DND-41 (cell line): ENCODE results near the gene DNAH5.

Experiments
- ATAC-seq: fragments of 200-7000 bp; cut with Tn5 transposase; 3 replicates; pipeline ENCODE4 v1.9.1; 2021; ENCODE audit warnings: low read depth; ENCODE audit not compliant: insufficient read depth
- DNase-seq: peaks from one replicate; pipeline ENCODE4 v3.0.0-alpha.2; 2020
- H2AFZ ChIP-seq: 2 replicates; pipeline ENCODE4 v1.6.0; 2012; ENCODE audit warnings: low read depth, low read length
- H3K27ac ChIP-seq: 2 replicates; pipeline ENCODE4 v1.5.1; 2012; ENCODE audit warnings: low read length, inconsistent platforms
- H3K27me3 ChIP-seq: fragments of 200-600 bp; sonication (generic); 2 replicates; pipeline ENCODE4 v1.6.0; 2012; ENCODE audit warnings: low read length, mild to moderate bottlenecking, inconsistent platforms; ENCODE audit not compliant: insufficient read depth, poor library complexity
- H3K36me3 ChIP-seq: 2 replicates; pipeline ENCODE4 v1.5.1; 2012; ENCODE audit warnings: low read length, inconsistent platforms; ENCODE audit not compliant: insufficient read depth
- H3K4me1 ChIP-seq: 2 replicates; pipeline ENCODE4 v1.5.1; 2012; ENCODE audit warnings: mild to moderate bottlenecking, low read length; ENCODE audit not compliant: insufficient read depth
- H3K4me2 ChIP-seq: 2 replicates; pipeline ENCODE4 v1.6.0; 2012; ENCODE audit warnings: mild to moderate bottlenecking, moderate library complexity, low read length, inconsistent platforms; ENCODE audit not compliant: insufficient read depth
- H3K4me3 ChIP-seq, 2 experiments: fragments of 200-600 bp in 1 of 2; shearing (Covaris generic) in 1 of 2; 2 replicates each; pipeline ENCODE4 v1.5.1; 2012 to 2016; ENCODE audit warnings: inconsistent platforms in 2 of 2, low read length in 2 of 2, mild to moderate bottlenecking in 2 of 2, low read depth in 1 of 2, moderate library complexity in 1 of 2
- H3K79me2 ChIP-seq: 2 replicates; pipeline ENCODE4 v1.6.0; 2012; ENCODE audit warnings: low read length, inconsistent platforms; ENCODE audit not compliant: insufficient read depth
- H3K9ac ChIP-seq: 2 replicates; pipeline ENCODE4 v1.6.0; 2012; ENCODE audit warnings: low read depth, mild to moderate bottlenecking, inconsistent platforms, low read length, moderate library complexity
- H3K9me3 ChIP-seq: 2 replicates; pipeline ENCODE4 v1.5.1; 2012; ENCODE audit warnings: low read length, moderate library complexity, mild to moderate bottlenecking, inconsistent platforms; ENCODE audit not compliant: insufficient read depth, severe bottlenecking
- H4K20me1 ChIP-seq: 2 replicates; pipeline ENCODE4 v1.6.0; 2012; ENCODE audit warnings: low read length; ENCODE audit not compliant: insufficient read depth
- EZH2 ChIP-seq: IDR thresholded peaks from 3 replicates; pipeline ENCODE4 v1.6.1; 2012; ENCODE audit warnings: borderline replicate concordance, low read depth, mild to moderate bottlenecking, moderate library complexity, low read length, inconsistent platforms; ENCODE audit not compliant: severe bottlenecking
- TF ChIP-seq, protein P1 (sequence below): IDR thresholded peaks from 2 replicates; pipeline ENCODE4 v1.5.1; 2012; ENCODE audit warnings: borderline replicate concordance, low read length, moderate library complexity, mild to moderate bottlenecking; ENCODE audit not compliant: poor library complexity, severe bottlenecking; ENCODE audit errors: extremely low read depth

Gene DNAH5

DNA sequence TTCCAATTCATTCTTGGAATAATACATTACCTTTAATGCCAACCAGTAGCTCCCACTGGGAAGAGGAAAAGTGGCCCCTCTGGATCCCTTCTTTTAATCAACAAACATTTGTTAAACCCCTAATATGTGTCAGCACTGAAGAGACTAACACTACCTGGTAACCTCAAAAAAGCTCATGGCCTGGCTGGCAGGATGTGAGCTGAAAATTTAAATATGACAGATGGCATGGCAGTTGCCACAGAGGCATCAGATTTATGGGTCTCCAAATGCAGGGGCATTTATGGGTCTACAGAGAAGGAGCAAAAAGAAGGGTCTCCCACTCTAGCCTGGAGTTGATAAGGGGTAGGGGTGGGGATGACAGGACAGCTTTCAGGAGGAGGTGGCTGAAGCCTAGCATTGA is 12.5 kb downstream of the DNAH5 start:
- no peaks in the 10 kb centered on the region for H4K20me1 ChIP-seq
- TF ChIP-seq, protein P1, sequence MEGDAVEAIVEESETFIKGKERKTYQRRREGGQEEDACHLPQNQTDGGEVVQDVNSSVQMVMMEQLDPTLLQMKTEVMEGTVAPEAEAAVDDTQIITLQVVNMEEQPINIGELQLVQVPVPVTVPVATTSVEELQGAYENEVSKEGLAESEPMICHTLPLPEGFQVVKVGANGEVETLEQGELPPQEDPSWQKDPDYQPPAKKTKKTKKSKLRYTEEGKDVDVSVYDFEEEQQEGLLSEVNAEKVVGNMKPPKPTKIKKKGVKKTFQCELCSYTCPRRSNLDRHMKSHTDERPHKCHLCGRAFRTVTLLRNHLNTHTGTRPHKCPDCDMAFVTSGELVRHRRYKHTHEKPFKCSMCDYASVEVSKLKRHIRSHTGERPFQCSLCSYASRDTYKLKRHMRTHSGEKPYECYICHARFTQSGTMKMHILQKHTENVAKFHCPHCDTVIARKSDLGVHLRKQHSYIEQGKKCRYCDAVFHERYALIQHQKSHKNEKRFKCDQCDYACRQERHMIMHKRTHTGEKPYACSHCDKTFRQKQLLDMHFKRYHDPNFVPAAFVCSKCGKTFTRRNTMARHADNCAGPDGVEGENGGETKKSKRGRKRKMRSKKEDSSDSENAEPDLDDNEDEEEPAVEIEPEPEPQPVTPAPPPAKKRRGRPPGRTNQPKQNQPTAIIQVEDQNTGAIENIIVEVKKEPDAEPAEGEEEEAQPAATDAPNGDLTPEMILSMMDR: no peak
- TF ChIP-seq EZH2: no peak

DNA sequence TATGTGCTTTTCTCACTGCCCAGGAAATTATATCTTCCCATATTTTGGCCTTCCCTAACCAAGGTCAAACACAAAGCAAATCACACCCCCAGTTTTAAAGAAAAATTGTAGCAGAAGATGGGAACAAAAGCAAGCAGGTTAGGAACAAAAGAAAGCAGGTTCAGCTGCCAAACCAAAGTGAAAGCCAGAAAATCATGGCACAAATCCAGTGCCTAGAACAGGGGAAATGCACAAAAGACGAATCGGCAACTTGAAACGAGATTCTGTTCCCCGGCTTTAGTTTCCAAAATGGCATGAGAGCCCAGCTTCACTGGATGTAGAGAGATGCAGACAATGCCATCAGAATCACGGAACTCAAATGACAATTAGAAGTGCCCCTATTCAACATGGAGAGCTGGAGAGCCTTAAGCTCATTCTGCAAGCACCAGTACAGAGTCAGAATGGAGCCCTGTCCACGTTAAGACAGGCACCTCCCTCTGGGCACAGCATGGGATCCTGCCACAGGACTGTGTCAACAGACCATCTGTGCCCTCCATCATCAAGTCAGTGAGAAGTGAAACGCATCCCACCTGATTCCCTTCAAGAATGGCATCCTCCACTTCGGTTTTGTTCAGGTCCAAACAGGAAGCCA is 13.8 kb downstream of the DNAH5 start:
- Histone ChIP-seq H3K9ac (no peak overlapping the region), H4K20me1 (no peaks in the 10 kb centered on the region), H3K79me2 (no peaks in the 10 kb centered on the region), H3K9me3 (no peaks in the 10 kb centered on the region), H3K36me3 (no peaks in the 10 kb centered on the region), H3K4me2 (no peak overlapping the region), H3K27ac (no peak overlapping the region), H3K27me3 (no peaks in the 10 kb centered on the region), H3K4me3 (no peak overlapping the region), H2AFZ (no peak overlapping the region), H3K4me1 (no peaks in the 10 kb centered on the region)
- ATAC-seq (no peak), DNase-seq (no peak)
- TF ChIP-seq, protein P1: no peak
- TF ChIP-seq EZH2: no peak

More for the DNA sequence above, 12.5 kb downstream of the DNAH5 start:
- Histone ChIP-seq H3K36me3 (no peaks in the 10 kb centered on the region), H3K4me1 (no peaks in the 10 kb centered on the region), H3K4me3 (no peak overlapping the region), H3K9ac (no peak overlapping the region), H3K27me3 (no peaks in the 10 kb centered on the region), H3K79me2 (no peaks in the 10 kb centered on the region), H3K9me3 (no peaks in the 10 kb centered on the region), H2AFZ (no peak overlapping the region), H3K4me2 (no peak overlapping the region), H3K27ac (no peak overlapping the region)
- ATAC-seq (no peak), DNase-seq (no peak)

DNA sequence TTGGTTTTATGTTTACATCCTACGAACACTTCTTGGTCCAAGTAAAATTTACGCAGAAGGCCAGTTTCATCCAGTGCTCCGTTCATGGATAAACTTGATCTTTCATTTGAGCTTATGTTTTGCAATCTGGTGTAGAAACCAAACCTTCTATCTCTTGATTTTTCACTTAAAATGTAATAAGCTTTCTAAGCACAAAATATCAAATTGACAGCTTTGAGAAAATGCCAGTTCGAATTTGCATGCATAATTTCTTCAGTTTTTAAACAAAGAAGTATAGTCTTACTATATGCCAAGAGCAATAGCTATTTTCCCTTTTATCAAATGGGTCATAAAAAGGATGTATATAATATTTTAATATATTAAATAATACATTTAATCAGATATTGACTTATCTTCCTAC is 17.8 kb downstream of the DNAH5 start:
- Histone ChIP-seq H2AFZ (no peak overlapping the region), H3K4me1 (no peaks in the 10 kb centered on the region), H3K27me3 (no peaks in the 10 kb centered on the region), H3K9me3 (no peaks in the 10 kb centered on the region), H3K4me2 (no peak overlapping the region), H3K4me3 (no peak overlapping the region), H3K9ac (no peak overlapping the region), H3K79me2 (no peaks in the 10 kb centered on the region), H4K20me1 (no peaks in the 10 kb centered on the region), H3K27ac (no peak overlapping the region), H3K36me3 (no peaks in the 10 kb centered on the region)
- ATAC-seq (no peak), DNase-seq (no peak)
- no peak for TF ChIP-seq EZH2
- TF ChIP-seq, protein P1: no peak
